HG03159 (cell line): Measurements from ENCODE around the gene NOTCH1.
A peak's percentile ranks its signal among the peaks of the same experiment; 100 is the strongest.
"Not testable (repeated sequence)": the region's sequence is repeated elsewhere in the genome, so short reads cannot be mapped to it uniquely, and the experiment has no call there.

ENCODE experiments used
- ATAC-seq: cut with Tn5 transposase; IDR thresholded peaks from one replicate; pipeline ENCODE4 v1.9.1; 2021; ENCODE audit warnings: mild to moderate bottlenecking, moderate library complexity; ENCODE audit not compliant: unreplicated experiment

NOTCH1 gene

DNA sequence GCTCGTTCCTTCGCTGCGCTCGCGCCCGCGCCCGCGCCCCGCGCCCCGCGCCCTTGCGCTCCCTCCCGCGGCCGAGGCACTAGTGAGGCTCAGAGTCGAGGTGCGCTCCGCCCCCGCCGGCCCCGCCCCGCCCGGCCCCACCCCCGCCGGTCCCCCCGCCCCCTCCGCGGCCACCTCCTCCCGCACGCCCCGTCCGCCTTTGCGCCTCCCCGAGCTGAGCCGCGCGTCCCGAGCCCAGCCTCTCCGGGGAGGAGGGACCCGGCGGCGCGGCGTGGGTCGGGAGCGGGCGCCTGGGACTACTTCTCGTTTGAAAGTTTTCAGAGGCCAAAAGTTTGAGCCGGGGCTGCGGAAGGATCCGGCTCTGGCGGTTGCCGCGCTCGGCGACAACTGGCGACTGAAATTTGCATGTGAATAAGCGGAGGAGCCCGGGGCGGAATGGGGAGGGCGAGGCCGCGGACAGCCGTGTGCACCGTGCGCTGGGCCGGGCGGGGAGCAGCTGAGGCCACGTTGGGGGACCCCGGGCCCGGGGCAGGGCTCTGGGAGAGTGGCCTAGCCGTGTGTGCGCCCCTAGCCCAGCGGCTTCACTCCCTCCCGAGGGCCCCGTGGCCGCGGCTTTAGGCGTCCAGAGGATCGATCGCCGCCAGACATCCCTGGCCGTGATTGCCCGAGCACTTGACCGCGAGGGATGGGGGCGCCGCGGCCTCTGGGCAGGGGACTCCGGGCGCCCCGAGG lies at the start of gene NOTCH1:
TSS of gene NOTCH1 (minus strand) at position 84 of the 732 bp plus-strand sequence. CDS start 262 bp downstream, outside the sequence.
- ATAC-seq: peak; percentile 55

DNA sequence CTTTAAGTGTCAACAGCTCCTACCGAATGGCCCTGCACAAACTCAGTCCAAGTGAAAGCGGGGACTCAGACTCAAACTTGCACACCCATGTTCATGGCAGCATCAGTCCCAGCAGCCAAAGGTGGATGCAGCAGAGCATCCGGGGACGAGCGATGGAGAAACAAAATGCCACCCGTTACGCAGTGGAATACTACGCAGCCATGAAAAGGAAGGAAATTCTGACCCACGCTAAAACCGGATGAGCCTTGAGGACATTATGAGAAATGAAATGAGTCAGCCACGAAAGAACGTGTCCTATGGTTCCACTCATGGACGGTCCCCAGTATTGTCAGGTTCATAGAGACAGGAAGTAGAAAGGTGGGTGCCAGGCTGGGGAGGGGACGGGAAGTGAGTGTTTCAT lies 48.6 kb upstream of the NOTCH1 start:
- ATAC-seq: no peak

DNA sequence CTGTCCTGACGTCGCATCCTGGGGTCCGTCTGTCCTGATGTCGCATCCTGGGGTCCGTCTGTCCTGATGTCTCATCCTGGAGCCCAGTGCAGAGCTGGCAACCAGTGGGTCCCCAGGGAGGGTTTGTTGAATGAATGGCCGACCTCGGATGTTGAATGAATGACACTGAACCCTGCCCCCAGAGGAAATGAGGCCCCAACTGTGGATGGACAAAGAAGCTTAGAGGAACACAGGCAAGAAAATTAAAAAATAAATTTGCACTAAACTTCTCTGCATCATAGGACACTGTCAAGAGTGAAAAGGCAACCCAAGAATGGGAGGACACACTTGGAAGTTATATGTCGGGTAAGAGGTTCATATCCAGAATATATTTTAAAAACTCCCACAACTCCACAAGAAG lies 47.7 kb upstream of the NOTCH1 start:
- no peak for ATAC-seq

DNA sequence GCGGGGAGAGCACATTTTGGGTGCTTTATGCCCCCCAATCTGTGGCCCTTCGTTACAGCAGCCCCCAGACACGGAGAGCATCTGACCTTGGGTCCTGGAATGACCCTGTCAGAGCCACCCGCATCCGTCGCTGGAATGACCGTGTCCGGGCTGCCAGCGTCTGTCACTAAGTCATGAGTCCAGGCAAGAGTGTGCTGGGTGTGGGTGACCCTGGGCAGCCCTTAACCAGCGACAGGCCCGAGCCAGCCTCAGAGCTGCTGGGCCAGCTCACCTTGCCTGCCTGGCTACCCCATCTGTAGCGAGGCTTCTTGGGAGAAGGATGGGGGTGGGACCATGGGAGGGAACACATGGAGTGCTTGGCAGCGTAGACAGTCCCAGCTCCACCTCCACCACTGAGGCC lies 46.8 kb upstream of the NOTCH1 start:
- no peak for ATAC-seq

DNA sequence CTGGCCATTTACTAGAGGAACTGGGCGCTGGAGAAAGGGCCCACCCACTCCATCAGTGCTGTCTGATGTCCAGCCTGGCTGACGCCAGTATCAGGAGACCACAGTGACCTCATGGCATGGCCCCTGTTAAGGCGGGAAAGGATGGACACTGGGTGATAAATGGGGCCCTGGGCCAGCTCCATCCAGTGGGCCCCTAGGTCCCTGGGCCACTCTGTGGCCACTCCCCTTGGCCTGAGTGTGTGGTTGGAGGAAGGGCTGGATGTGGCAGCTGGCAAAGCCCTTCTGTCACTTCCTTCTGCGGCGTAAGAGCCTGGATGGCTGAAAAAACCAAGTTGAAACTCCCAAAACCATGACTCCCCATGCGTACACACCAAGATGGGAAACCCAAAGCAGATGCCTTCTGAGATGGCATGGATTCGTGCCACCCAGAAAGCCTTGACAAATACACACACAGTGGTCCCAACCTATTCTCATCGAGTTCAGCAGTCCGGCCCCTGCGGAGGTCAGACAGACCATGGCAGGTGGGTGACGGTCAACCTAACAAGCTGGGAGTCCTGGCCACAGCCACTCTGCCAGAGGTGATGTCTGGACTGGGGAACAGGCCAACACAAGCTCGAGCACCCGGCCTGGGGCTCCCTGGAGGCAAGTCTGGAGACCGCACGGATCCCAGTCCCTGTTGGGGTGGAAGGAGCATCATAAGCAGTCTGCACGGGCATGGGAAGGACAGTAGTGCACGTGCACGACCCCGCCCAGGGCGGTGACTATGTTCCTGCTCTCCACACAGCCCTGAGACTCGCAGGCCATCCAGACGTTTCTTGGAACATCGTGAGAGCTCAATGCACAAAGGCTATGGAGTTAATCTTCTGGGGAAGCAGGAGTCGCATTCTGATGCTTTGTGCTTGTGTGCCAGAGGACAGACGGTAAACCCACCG lies 45.2 kb upstream of the NOTCH1 start:
- ATAC-seq: no peak

DNA sequence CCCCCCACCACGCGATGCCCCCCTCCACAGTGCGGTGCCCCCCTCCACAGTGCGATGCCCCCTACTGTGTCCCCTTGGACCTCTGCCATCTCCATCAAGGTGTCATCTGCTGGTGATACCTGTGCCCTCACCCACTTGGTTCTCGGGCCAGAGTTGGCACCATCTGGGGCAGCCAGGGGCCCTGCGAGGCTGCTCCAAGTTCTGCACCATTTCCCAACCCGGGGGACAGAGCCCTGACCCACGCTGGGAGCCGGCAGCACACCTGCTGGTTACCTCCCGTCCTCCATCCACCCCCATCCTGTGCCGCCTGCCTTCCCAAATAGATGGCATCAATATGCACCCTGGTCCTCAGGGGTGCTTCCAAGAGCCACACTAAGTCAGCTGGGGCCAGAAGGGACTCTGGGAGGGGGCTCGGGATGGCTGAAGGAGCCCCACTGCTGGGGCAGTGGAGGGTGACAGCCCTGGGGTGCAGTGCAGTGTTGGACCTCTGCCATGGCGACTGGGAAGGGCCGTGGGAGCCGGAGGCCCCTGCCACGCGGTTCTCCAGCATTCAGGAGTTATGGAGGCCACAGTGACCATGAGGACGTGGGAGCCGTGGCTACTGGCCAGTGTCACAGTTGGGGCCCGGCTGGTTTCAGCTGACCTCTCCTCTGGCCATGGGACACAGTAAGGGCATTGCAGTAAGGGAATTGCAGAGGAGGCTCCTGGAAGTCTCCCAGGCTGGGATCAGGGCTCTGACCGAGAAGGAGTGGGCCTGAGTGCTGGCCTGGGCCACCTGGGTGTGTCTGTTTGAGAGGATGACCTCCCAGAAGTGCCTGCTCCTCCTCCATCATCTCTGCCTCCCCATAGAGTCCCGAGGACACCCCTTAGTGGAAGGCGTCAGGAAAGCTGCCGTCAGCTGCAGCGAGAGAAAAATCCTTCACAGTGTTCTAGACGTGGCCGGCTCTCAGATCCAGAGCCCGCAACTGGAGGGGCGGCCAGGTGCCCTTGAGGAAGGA lies 44.2 kb upstream of the NOTCH1 start:
- no peak for ATAC-seq

DNA sequence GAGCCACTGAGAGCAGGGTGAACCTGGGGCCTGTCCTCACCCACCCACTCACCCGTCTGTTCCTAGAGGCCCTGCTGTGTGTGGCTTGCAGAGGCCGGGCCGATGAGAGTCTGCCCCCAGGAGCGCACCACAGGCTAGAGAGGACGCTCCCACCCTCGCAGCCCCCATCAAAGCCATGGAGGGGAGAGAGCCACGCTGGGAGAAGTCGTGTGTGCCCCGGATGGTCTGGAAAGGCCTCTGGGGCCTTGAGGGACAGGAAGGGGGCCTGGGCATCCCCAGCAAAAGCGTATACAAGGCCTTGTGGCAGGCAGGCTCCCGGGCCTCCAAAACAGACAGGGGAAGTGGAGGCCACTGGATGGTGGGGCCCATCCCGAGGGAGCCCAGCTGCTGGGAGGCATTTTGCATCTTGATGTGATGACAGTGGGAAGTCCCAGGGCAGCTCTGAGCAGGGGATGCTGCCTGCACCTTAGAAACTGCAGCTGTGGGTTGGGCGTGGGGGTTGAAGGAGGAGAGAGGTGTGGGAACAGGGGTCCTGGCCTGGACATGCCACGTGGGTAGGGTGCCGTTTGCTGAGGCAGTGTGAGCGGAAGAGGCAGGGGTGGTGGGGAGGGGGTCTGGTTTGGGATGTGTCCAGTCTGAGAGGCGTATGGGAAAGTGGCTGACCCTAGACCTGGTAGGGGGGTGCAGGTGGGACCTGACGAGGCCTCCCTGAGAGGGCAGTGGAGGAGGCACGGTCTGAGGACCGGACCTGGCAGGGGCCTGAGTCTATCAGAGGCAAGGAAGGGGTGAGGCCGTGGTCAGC lies 43.0 kb upstream of the NOTCH1 start:
- ATAC-seq: no peak

DNA sequence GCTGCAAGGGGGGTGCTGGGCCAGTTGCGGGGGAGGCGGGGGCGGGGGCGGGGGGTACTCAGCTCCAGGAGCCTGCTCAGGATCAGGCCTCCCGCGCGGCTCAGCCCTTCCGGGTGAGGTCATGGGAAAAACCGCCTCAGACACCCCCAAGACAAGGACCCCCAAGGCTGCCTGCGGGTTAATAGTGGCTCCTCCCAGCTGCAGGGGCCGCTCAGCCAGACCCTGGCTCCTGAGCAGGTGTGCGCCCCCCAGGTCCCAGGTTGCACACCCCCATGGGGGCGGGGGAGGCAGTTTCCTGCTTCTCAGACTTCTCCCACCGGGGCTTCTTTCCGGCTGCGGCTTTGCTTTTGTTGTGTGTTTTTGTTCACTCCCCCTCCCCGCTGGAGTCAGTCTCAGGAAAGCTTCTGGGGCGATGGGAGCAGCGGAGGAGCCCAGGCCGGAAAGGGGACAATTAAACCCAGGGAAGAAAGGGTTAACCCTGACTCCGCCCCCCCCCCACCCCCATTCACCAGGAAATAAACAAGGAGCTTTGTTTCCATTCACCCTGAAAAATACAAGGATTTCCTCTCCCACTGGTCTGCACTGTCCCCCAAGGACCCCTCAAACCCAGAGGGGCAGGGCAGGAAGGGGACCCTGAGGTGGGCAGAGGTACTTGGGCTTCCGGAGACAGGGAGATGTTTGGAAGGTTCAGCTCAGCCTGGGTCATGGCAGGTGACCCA lies 42.3 kb upstream of the NOTCH1 start:
- ATAC-seq: no peak

GRCh38 chr9:136587145-136587943 lies 41.5 kb upstream of the NOTCH1 start:
- no peak for ATAC-seq

- no peak for ATAC-seq
Observed at GRCh38 chr9:136586391-136586953, 40.6 kb upstream of the NOTCH1 start.

GRCh38 chr9:136585531-136586120 lies 39.8 kb upstream of the NOTCH1 start:
- no peak for ATAC-seq

DNA sequence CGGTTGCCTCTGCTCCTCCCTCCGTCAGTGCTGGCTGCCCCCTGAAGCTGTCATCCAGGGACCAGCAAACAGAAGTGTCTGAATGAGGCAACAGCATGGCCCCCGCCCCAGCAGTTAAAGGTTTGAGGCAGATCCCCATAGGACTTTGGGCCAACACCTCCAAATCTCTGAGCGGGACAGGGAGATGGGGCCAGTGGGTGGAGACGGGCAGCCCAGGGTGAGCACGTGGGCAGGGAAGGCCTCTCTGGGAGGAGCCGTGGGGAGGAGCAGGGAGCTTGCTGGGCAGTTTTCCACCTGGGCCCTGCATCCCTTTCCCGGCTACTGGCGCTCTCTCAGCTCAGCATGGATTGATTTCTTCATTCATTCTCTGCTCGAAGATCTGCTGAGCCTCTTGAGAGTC lies 39.1 kb upstream of the NOTCH1 start:
- ATAC-seq: no peak

- no peak for ATAC-seq
Observed at GRCh38 chr9:136584401-136584932, 38.6 kb upstream of the NOTCH1 start.

DNA sequence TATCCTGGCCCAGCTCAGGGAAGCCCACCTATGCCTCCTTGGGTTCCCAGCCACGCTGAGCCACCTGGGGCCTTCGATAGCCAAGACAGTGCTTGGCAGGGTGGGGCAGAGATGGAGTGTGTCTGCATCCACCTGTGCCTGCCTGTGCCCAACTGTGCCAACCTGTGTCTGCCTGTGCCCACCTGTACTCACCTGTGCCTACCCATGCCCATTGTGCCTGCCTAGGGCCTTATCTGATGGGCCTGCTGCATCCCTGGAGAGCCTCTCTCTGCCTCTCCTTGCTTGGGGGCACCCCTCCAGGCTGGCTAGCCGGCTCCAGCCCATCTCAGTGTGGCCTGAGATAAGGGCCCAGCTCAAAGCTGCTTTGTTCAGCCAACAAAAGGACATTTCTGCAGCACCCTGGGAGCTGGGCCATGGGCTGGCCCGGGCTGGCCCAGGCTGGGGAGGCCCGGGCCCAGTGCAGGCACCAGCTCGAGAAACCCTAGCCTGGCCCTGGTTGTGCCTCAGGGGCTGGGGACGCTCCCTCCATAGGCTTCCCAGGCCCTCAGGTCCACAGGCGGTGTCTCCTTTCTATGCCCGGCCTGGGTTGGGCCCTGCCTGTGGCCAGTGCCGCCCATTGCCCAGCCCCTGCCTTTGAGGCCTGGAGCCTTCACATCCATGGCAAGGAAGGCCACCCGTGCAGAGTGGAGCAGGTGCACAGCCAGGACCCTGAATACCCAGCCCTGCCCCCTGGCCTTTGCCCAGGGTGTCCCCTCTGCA lies 37.3 kb upstream of the NOTCH1 start:
- ATAC-seq: no peak

GRCh38 chr9:136581614-136582447 lies 36.0 kb upstream of the NOTCH1 start:
- no peak for ATAC-seq

- ATAC-seq: not testable (repeated sequence)
Observed at GRCh38 chr9:136579650-136580219, 33.9 kb upstream of the NOTCH1 start.
